ENCODE results near the gene ZBTB33. TPM values are rescaled to one million over a fixed set of nuclear protein-coding genes. Genes with fewer than 3 reads are reported as not detected.
A peak's percentile ranks its signal among the peaks of the same experiment; 100 is the strongest.

Gene ZBTB33
- total RNA-seq = 10 to 100 TPM; 15.3 to 18.0 TPM

- CTCF ChIA-PET = interaction anchor here (0.6 to 2.0 kb wide), 7 partner anchors 10 to 372 kb away, joined by 3 to 7 read pairs (median 4); no protein-coding TSS in a partner anchor
- peaks cover 1% of the 10 kb centered on the region for H3K27me3 Mint-ChIP-seq
- peak within 1 kb of the TSS; percentile 97 for H3K27ac Mint-ChIP-seq
- POLR2A ChIA-PET = interaction anchor here (0.9 kb wide), 1 partner anchor 59 kb away, joined by 3 read pairs; no protein-coding TSS in a partner anchor
- H3K9me3 Mint-ChIP-seq = no peaks in the 10 kb centered on the region
- H3K4me1 Mint-ChIP-seq = peaks cover 33% of the 10 kb centered on the region
- H3K36me3 Mint-ChIP-seq (ENCODE audit: low read depth) = peaks cover 25% of the 10 kb centered on the region
- peak; percentile 88 for DNase-seq
- peak within 1 kb of the TSS; percentile 91 for H3K4me3 Mint-ChIP-seq
Observed at GRCh38 chrX:120250522-120251271, at the start of gene ZBTB33. ZBTB33 (plus strand) TSS chrX:120250812; CDS start chrX:120253416, 2,604 bp downstream.

GRCh38 chrX:120200851-120201250, 49.8 kb upstream of the ZBTB33 start:
- ChIA-PET CTCF (no interaction called here), POLR2A (no interaction called here)
- no peaks in the 10 kb centered on the region for H3K36me3 Mint-ChIP-seq (ENCODE audit: low read depth)
- H3K9me3 Mint-ChIP-seq = no peaks in the 10 kb centered on the region
- no peak overlapping the region for H3K4me3 Mint-ChIP-seq
- H3K27ac Mint-ChIP-seq = no peak overlapping the region
- H3K4me1 Mint-ChIP-seq = peaks cover 7% of the 10 kb centered on the region
- no peaks in the 10 kb centered on the region for H3K27me3 Mint-ChIP-seq
- DNase-seq = no peak

- no peak for DNase-seq
- CTCF ChIA-PET = interaction anchor here (0.6 kb wide), 1 partner anchor 219 kb away, joined by 3 read pairs; no protein-coding TSS in a partner anchor
- Mint-ChIP-seq H3K4me3 (no peak overlapping the region), H3K27me3 (no peaks in the 10 kb centered on the region), H3K9me3 (no peaks in the 10 kb centered on the region), H3K27ac (no peak overlapping the region), H3K4me1 (no peaks in the 10 kb centered on the region), H3K36me3 (ENCODE audit: low read depth) (no peaks in the 10 kb centered on the region)
- POLR2A ChIA-PET = no interaction called here
Observed at GRCh38 chrX:120205816-120206753, 44.5 kb upstream of the ZBTB33 start.

- H3K4me3 Mint-ChIP-seq = no peak overlapping the region
Observed at GRCh38 chrX:120207009-120207605, 43.5 kb upstream of the ZBTB33 start.

GRCh38 chrX:120213438-120214265, 37.0 kb upstream of the ZBTB33 start:
- peaks cover 3% of the 10 kb centered on the region for H3K4me1 Mint-ChIP-seq
- no peaks in the 10 kb centered on the region for H3K9me3 Mint-ChIP-seq
- no peak overlapping the region for H3K4me3 Mint-ChIP-seq
- CTCF ChIA-PET = interaction anchor here (0.5 to 1.4 kb wide), 7 partner anchors 10 to 56 kb away, joined by 3 to 5 read pairs (median 3); no protein-coding TSS in a partner anchor
- peak; percentile 64 for DNase-seq
- H3K27me3 Mint-ChIP-seq = no peaks in the 10 kb centered on the region
- H3K27ac Mint-ChIP-seq = no peak overlapping the region
- POLR2A ChIA-PET = no interaction called here
- H3K36me3 Mint-ChIP-seq (ENCODE audit: low read depth) = no peaks in the 10 kb centered on the region

More at GRCh38 chrX:120207009-120207605, 43.5 kb upstream of the ZBTB33 start:
- Mint-ChIP-seq H3K4me1 (no peaks in the 10 kb centered on the region), H3K27ac (no peak overlapping the region), H3K36me3 (ENCODE audit: low read depth) (no peaks in the 10 kb centered on the region), H3K27me3 (no peaks in the 10 kb centered on the region), H3K9me3 (no peaks in the 10 kb centered on the region)
- POLR2A ChIA-PET = no interaction called here
- CTCF ChIA-PET = no interaction called here
- DNase-seq = no peak

GRCh38 chrX:120223374-120223773, 27.2 kb upstream of the ZBTB33 start:
- no peaks in the 10 kb centered on the region for H3K9me3 Mint-ChIP-seq
- POLR2A ChIA-PET = no interaction called here
- CTCF ChIA-PET = interaction anchor here (0.6 to 1.6 kb wide), 2 partner anchors 9 to 236 kb away, joined by 4 read pairs; no protein-coding TSS in a partner anchor

GRCh38 chrX:120224388-120224787, 26.2 kb upstream of the ZBTB33 start:
- H3K9me3 Mint-ChIP-seq = no peaks in the 10 kb centered on the region
- peaks cover 3% of the 10 kb centered on the region for H3K36me3 Mint-ChIP-seq (ENCODE audit: low read depth)
- H3K27ac Mint-ChIP-seq = no peak overlapping the region
- no peaks in the 10 kb centered on the region for H3K4me1 Mint-ChIP-seq
- no peak for DNase-seq
- H3K27me3 Mint-ChIP-seq = no peaks in the 10 kb centered on the region
- ChIA-PET POLR2A (no interaction called here), CTCF (interaction anchor here (1.6 kb wide), 1 partner anchor 10 kb away, joined by 4 read pairs; no protein-coding TSS in a partner anchor)
- no peak overlapping the region for H3K4me3 Mint-ChIP-seq

More at GRCh38 chrX:120223374-120223773, 27.2 kb upstream of the ZBTB33 start:
- H3K4me3 Mint-ChIP-seq = no peak overlapping the region
- H3K36me3 Mint-ChIP-seq (ENCODE audit: low read depth) = peaks cover 1% of the 10 kb centered on the region
- H3K4me1 Mint-ChIP-seq = no peaks in the 10 kb centered on the region
- DNase-seq = no peak
- H3K27me3 Mint-ChIP-seq = no peaks in the 10 kb centered on the region
- no peak overlapping the region for H3K27ac Mint-ChIP-seq

- Mint-ChIP-seq H3K36me3 (ENCODE audit: low read depth) (peaks cover 6% of the 10 kb centered on the region), H3K4me1 (no peaks in the 10 kb centered on the region), H3K4me3 (no peak overlapping the region), H3K27me3 (no peaks in the 10 kb centered on the region), H3K9me3 (peaks cover 2% of the 10 kb centered on the region), H3K27ac (no peak overlapping the region)
- POLR2A ChIA-PET = no interaction called here
- DNase-seq = no peak
- CTCF ChIA-PET = interaction anchor here (1.5 kb wide), 1 partner anchor 15 kb away, joined by 5 read pairs; no protein-coding TSS in a partner anchor
Observed at GRCh38 chrX:120228187-120228908, 22.3 kb upstream of the ZBTB33 start.

GRCh38 chrX:120235284-120235683, 15.3 kb upstream of the ZBTB33 start:
- no peaks in the 10 kb centered on the region for H3K27me3 Mint-ChIP-seq
- ChIA-PET POLR2A (no interaction called here), CTCF (no interaction called here)
- no peak overlapping the region for H3K27ac Mint-ChIP-seq
- no peak overlapping the region for H3K4me3 Mint-ChIP-seq
- H3K4me1 Mint-ChIP-seq = no peaks in the 10 kb centered on the region
- peaks cover 17% of the 10 kb centered on the region for H3K36me3 Mint-ChIP-seq (ENCODE audit: low read depth)
- DNase-seq = no peak
- H3K9me3 Mint-ChIP-seq = peaks cover 2% of the 10 kb centered on the region

GRCh38 chrX:120236687-120237479, 13.7 kb upstream of the ZBTB33 start:
- ChIA-PET CTCF (interaction anchor here (0.7 kb wide), 1 partner anchor 11 kb away, joined by 3 read pairs; no protein-coding TSS in a partner anchor), POLR2A (no interaction called here)
- Mint-ChIP-seq H3K36me3 (ENCODE audit: low read depth) (peaks cover 16% of the 10 kb centered on the region), H3K27me3 (no peaks in the 10 kb centered on the region), H3K9me3 (peaks cover 2% of the 10 kb centered on the region), H3K4me1 (peaks cover 1% of the 10 kb centered on the region), H3K27ac (no peak overlapping the region), H3K4me3 (no peak overlapping the region)
- no peak for DNase-seq

- Mint-ChIP-seq H3K4me1 (peaks cover 15% of the 10 kb centered on the region), H3K4me3 (no peak overlapping the region), H3K27ac (no peak overlapping the region), H3K27me3 (no peaks in the 10 kb centered on the region), H3K9me3 (no peaks in the 10 kb centered on the region), H3K36me3 (ENCODE audit: low read depth) (peaks cover 14% of the 10 kb centered on the region)
- POLR2A ChIA-PET = no interaction called here
- no peak for DNase-seq
- CTCF ChIA-PET = interaction anchor here (0.7 kb wide), 1 partner anchor 410 kb away, joined by 5 read pairs; no protein-coding TSS in a partner anchor
Observed at GRCh38 chrX:120238933-120239332, 11.7 kb upstream of the ZBTB33 start.
